Sigmoid colon (tissue), 4 donors: ENCODE results near the gene WASHC4.

Experiments
- POLR2A ChIP-seq, 2 donors: fragments of 450-650 bp; IDR thresholded peaks; one replicate each; pipeline ENCODE4 v1.6.1; 2016; ENCODE audit warnings: antibody characterized with exemption in 2 of 2, mild to moderate bottlenecking in 2 of 2, moderate library complexity in 2 of 2
- POLR2AphosphoS5 ChIP-seq, 4 donors: sonication (generic); formaldehyde crosslinking; IDR thresholded peaks; one replicate each; pipeline ENCODE4 v1.6.1; 2017; ENCODE audit warnings: antibody characterized with exemption in 4 of 4
- TF ChIP-seq, protein P1 (sequence below), 4 experiments: fragments of 450-650 bp in 3 of 4; fragments of 200-600 bp in 1 of 4; IDR thresholded peaks; one replicate each; pipeline ENCODE4 v1.5.1; 2016 to 2019; ENCODE audit warnings: antibody characterized with exemption in 4 of 4, mild to moderate bottlenecking in 3 of 4, moderate library complexity in 2 of 4

DNA sequence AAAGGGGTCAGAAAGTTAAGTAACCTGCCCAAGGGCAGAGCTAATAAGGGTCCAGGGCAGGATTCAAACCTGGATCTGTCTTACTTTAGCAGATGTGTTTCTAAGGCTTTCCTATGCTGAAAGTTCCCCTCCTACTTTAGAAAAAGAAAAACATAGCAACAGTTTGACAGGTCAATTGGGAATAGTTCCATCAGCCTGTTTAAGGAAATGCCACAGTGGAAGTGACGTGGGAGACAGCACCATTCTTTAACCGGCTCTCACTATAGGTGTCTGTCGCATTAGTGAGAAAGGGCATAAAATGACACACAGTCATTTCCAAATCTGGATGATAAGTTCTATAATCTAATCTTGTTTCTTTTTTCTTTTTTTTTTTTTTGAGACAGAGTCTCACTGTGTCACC lies 30.6 kb upstream of the WASHC4 start:
- no peak for TF ChIP-seq POLR2AphosphoS5 (IDR thresholded peaks at IDR 0.05)
- no peak for TF ChIP-seq POLR2A (IDR thresholded peaks at IDR 0.05)
- TF ChIP-seq, protein P1, sequence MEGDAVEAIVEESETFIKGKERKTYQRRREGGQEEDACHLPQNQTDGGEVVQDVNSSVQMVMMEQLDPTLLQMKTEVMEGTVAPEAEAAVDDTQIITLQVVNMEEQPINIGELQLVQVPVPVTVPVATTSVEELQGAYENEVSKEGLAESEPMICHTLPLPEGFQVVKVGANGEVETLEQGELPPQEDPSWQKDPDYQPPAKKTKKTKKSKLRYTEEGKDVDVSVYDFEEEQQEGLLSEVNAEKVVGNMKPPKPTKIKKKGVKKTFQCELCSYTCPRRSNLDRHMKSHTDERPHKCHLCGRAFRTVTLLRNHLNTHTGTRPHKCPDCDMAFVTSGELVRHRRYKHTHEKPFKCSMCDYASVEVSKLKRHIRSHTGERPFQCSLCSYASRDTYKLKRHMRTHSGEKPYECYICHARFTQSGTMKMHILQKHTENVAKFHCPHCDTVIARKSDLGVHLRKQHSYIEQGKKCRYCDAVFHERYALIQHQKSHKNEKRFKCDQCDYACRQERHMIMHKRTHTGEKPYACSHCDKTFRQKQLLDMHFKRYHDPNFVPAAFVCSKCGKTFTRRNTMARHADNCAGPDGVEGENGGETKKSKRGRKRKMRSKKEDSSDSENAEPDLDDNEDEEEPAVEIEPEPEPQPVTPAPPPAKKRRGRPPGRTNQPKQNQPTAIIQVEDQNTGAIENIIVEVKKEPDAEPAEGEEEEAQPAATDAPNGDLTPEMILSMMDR (IDR thresholded peaks at IDR 0.05): no peak
